Panc1 (cell line): Measurements from ENCODE around the gene MICALL1. TPM values are rescaled to one million over a fixed set of nuclear protein-coding genes. Genes with fewer than 3 reads are reported as not detected.

ENCODE experiments used
- ATAC-seq: fragments of 200-7000 bp; cut with Tn5 transposase; 2 replicates; pipeline ENCODE4 v1.9.1; 2020; ENCODE audit warnings: mild to moderate bottlenecking, moderate library complexity
- BruUV-seq: library from RNA; stranded (reverse); fragments of 400-500 nt; replicated peaks from 2 replicates; lab custom pipeline; 2021; lab: Mats Ljungman, UMichigan
- CTCF ChIA-PET: fragments of 300-600 bp; sonication (Branson Sonifier 250); formaldehyde crosslinking; loops from one replicate; lab custom pipeline; 2022; ENCODE audit warnings: antibody characterized with exemption; lab: Charles Lee
- POLR2A ChIA-PET: fragments of 300-600 bp; sonication (Branson Sonifier 250); formaldehyde crosslinking; loops from one replicate; lab custom pipeline; 2022; ENCODE audit warnings: antibody characterized with exemption; lab: Charles Lee
- DNase-seq: peaks from one replicate; pipeline ENCODE4 v3.0.0-alpha.2; 2010; ENCODE audit warnings: low read depth, low spot score
- H3K27ac ChIP-seq: 2 replicates; pipeline ENCODE4 v1.5.1; 2011; ENCODE audit warnings: mild to moderate bottlenecking, low read length, inconsistent platforms
- H3K27me3 ChIP-seq: fragments of 200-500 bp; sonication (Bioruptor generic); 2 replicates; pipeline ENCODE4 v1.6.0; 2014; ENCODE audit warnings: low read length, inconsistent platforms; ENCODE audit not compliant: control insufficient read depth, insufficient read depth
- H3K36me3 ChIP-seq: fragments of 200-500 bp; sonication (Bioruptor generic); 2 replicates; pipeline ENCODE4 v1.5.1; 2014; ENCODE audit warnings: inconsistent platforms, mild to moderate bottlenecking, low read length, moderate library complexity; ENCODE audit not compliant: control insufficient read depth, insufficient read depth
- H3K4me1 ChIP-seq: 2 replicates; pipeline ENCODE4 v1.5.1; 2011; ENCODE audit warnings: inconsistent platforms, mild to moderate bottlenecking, low read length, moderate library complexity; ENCODE audit not compliant: control insufficient read depth, insufficient read depth
- H3K4me3 ChIP-seq, 2 experiments: 2 replicates each; pipeline ENCODE4 v1.5.1; 2011 to 2012; ENCODE audit warnings: low read depth in 2 of 2, low read length in 2 of 2, mild to moderate bottlenecking in 2 of 2, inconsistent platforms in 1 of 2, moderate library complexity in 1 of 2
- H3K9me3 ChIP-seq: fragments of 200-500 bp; sonication (Bioruptor generic); 2 replicates; pipeline ENCODE4 v1.5.1; 2014; ENCODE audit warnings: low read depth, mild to moderate bottlenecking, inconsistent platforms, low read length, moderate library complexity; ENCODE audit not compliant: control insufficient read depth, insufficient read depth
- POLR2AphosphoS5 ChIP-seq: IDR thresholded peaks from 2 replicates; pipeline ENCODE4 v1.6.1; 2012; ENCODE audit warnings: mild to moderate bottlenecking, low read depth, low read length, moderate library complexity
- SIN3A ChIP-seq: IDR thresholded peaks from 2 replicates; pipeline ENCODE4 v1.6.1; 2012; ENCODE audit warnings: low read depth, mild to moderate bottlenecking, low read length, moderate library complexity, borderline replicate concordance; ENCODE audit not compliant: insufficient read depth
- TCF7L2 ChIP-seq: IDR thresholded peaks from 2 replicates; pipeline ENCODE4 v1.6.1; 2011; ENCODE audit warnings: mild to moderate bottlenecking, low read depth, low read length, inconsistent platforms
- in situ Hi-C: cut with HindIII; loops from 2 replicates; pipeline ENCODE4 v1.10.0; 2016; ENCODE audit warnings: low sequenced_read_pairs, low pct_unique_long_range_greater_than_20kb
- intact Hi-C: fragments of 100-400 bp; cut with micrococcal nuclease; formaldehyde crosslinking; loops from one replicate; pipeline ENCODE4 v1.10.0; 2022; ENCODE audit not compliant: unreplicated experiment
- total RNA-seq: library from RNA; stranded (reverse); gene quantifications from one replicate; pipeline ENCODE4 v1.2.1, GENCODE V29; 2021; ENCODE audit not compliant: unreplicated experiment
- TF ChIP-seq, protein P1 (sequence below), 2 experiments: IDR thresholded peaks; 2 replicates each; pipeline ENCODE4 v1.6.1; 2011 to 2012; ENCODE audit warnings: low read depth in 2 of 2, control low read depth in 1 of 2, low read length in 1 of 2, mild to moderate bottlenecking in 1 of 2, moderate library complexity in 1 of 2; ENCODE audit not compliant: insufficient read depth in 1 of 2
- TF ChIP-seq, protein P2 (sequence below): fragments of 450-650 bp; IDR thresholded peaks from 2 replicates; pipeline ENCODE4 v1.5.1; 2017; ENCODE audit warnings: mild to moderate bottlenecking

The MICALL1 gene
- total RNA-seq, 1 experiment from 2014 or later = 34.5 TPM

DNA sequence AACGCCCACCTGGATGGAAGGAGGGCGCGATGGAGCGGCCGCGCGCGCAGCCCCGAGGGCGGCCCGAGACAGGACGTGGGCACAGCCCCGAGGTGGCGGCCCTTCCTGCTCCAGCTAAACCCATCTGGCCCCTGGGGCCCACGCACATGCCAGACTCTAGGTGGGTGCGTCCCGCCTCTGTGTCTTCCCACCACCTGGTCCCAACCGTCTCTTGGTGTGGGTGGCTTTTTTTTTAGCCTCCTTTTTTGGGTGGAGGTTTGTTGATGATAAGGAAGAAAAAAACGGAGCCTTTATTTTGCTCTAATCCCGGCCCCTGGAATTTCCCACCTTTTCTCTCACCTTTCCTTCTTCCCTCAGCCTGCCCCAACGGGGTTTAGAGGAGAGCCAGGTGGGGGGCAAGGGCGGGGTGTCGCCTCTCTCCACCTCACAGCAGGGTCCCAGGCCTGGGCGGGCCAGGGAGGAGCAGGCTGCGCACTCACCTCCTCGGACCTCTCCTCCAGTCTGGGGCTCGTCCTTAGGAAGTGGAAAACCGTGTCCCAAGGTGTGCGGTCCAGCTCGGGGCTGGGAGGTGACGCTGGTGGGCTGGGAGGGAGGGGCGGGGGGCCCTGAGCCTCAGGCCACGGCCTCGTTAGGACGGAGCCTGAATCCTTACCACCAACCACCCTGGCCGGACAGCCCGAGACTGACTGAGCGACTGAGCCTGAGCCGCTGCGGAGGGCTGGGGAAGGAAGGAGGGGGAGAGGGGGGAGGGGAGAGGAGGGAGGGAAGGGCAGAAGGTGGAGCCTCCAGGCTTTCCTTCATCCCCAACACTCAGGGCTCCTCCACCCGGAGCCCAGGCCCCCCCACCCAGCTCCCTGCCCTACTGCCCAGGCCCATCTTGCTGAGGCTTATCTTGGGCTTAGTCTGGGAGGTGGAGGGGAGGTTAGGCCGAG lies 78.0 kb downstream of the MICALL1 start, which contains the start of gene SOX10:
SOX10 (minus strand) TSS at position 696 of the 932 bp plus-strand sequence. CDS start 771 bp downstream, outside the sequence.
- TF ChIP-seq, protein P1, sequence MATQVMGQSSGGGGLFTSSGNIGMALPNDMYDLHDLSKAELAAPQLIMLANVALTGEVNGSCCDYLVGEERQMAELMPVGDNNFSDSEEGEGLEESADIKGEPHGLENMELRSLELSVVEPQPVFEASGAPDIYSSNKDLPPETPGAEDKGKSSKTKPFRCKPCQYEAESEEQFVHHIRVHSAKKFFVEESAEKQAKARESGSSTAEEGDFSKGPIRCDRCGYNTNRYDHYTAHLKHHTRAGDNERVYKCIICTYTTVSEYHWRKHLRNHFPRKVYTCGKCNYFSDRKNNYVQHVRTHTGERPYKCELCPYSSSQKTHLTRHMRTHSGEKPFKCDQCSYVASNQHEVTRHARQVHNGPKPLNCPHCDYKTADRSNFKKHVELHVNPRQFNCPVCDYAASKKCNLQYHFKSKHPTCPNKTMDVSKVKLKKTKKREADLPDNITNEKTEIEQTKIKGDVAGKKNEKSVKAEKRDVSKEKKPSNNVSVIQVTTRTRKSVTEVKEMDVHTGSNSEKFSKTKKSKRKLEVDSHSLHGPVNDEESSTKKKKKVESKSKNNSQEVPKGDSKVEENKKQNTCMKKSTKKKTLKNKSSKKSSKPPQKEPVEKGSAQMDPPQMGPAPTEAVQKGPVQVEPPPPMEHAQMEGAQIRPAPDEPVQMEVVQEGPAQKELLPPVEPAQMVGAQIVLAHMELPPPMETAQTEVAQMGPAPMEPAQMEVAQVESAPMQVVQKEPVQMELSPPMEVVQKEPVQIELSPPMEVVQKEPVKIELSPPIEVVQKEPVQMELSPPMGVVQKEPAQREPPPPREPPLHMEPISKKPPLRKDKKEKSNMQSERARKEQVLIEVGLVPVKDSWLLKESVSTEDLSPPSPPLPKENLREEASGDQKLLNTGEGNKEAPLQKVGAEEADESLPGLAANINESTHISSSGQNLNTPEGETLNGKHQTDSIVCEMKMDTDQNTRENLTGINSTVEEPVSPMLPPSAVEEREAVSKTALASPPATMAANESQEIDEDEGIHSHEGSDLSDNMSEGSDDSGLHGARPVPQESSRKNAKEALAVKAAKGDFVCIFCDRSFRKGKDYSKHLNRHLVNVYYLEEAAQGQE (IDR thresholded peaks at IDR 0.05; ENCODE audit: insufficient read depth in 1 of 2, low read depth in 2 of 2, low read length in 1 of 2) = no peak
- TF ChIP-seq SIN3A = no peak
- TF ChIP-seq TCF7L2 = no peak
- no peak for TF ChIP-seq POLR2AphosphoS5
- TF ChIP-seq, protein P2, sequence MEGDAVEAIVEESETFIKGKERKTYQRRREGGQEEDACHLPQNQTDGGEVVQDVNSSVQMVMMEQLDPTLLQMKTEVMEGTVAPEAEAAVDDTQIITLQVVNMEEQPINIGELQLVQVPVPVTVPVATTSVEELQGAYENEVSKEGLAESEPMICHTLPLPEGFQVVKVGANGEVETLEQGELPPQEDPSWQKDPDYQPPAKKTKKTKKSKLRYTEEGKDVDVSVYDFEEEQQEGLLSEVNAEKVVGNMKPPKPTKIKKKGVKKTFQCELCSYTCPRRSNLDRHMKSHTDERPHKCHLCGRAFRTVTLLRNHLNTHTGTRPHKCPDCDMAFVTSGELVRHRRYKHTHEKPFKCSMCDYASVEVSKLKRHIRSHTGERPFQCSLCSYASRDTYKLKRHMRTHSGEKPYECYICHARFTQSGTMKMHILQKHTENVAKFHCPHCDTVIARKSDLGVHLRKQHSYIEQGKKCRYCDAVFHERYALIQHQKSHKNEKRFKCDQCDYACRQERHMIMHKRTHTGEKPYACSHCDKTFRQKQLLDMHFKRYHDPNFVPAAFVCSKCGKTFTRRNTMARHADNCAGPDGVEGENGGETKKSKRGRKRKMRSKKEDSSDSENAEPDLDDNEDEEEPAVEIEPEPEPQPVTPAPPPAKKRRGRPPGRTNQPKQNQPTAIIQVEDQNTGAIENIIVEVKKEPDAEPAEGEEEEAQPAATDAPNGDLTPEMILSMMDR = no peak
- BruUV-seq = no TSS peak
- in situ Hi-C loops = no loop called here
- intact Hi-C loops = no loop called here
- POLR2A ChIA-PET = no interaction called here
- Histone ChIP-seq H3K9me3 (no peaks in the 10 kb centered on the region), H3K27me3 (no peaks in the 10 kb centered on the region), H3K4me1 (no peaks in the 10 kb centered on the region), H3K4me3 (no peak within 1 kb of the TSS), H3K27ac (no peak within 1 kb of the TSS), H3K36me3 (no peaks in the 10 kb centered on the region)
- ATAC-seq (no peak; the same call in 1 of the 2 replicates), DNase-seq (no peak)
- CTCF ChIA-PET = no interaction called here

DNA sequence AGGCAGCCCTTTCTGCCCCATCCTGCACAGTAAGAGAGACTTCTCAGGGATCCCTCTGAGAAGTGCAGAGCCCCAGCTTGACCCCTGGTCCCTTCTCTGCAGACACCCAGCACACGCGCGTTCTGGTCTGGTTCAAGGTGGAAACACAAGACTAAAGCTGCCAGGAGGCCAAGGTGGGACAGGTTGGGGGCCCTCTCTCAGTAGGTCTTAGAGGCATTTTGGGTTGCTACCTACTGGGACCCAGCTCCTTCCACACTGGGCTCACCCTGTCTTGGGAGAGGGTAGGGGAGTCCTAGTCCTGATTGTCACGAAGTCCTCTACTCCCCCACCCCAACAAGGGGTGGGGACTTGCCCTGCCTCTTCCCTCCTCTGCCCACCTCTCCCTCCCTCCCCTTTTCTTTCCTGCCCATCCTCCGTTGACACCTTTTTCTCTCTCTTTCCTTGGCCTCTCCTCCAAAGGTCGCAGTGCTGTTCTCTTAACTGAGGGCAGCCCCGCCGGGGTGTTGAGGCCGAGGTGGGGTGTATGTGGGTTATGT lies 79.0 kb downstream of the MICALL1 start:
- DNase-seq = no peak
- Histone ChIP-seq H3K4me1 (no peaks in the 10 kb centered on the region), H3K27ac (no peak overlapping the region), H3K36me3 (no peaks in the 10 kb centered on the region), H3K4me3 (no peak overlapping the region), H3K27me3 (no peaks in the 10 kb centered on the region), H3K9me3 (no peaks in the 10 kb centered on the region)
- ATAC-seq = no peak; the same call in 1 of the 2 replicates
- no peak for TF ChIP-seq POLR2AphosphoS5
- TF ChIP-seq, protein P2 = no peak
- no peak for TF ChIP-seq SIN3A
- TF ChIP-seq TCF7L2 = no peak
- TF ChIP-seq, protein P1 (IDR thresholded peaks at IDR 0.05; ENCODE audit: insufficient read depth in 1 of 2, low read depth in 2 of 2, low read length in 1 of 2) = no peak
- CTCF ChIA-PET = no interaction called here
- POLR2A ChIA-PET = no interaction called here
- no TSS peak for BruUV-seq
- in situ Hi-C loops (no loop called here), intact Hi-C loops (no loop called here)
